H1 (cell line): ENCODE data around the gene MCM6. TPM values are rescaled to one million over a fixed set of nuclear protein-coding genes. Genes with fewer than 3 reads are reported as not detected.

Experiments
- polyA plus RNA-seq, 7 experiments: library from polyadenylated mRNA; depleted of rRNA in 3 of 7; stranded (reverse) in 5 of 7; unstranded in 2 of 7; fragments of >200 nt in 5 of 7; fragments of 200-250 nt in 2 of 7; gene quantifications; 1 replicate in 5 of 7; 2 replicates in 1 of 7; 4 replicates in 1 of 7; pipeline versions ENCODE4 v1.2.1 to v1.2.3, GENCODE V29; 2011 to 2013; ENCODE audit warnings: missing spikeins in 2 of 7, mixed read lengths in 2 of 7
- total RNA-seq: library from RNA; stranded (reverse); fragmentation: NEBNext Ultra II Directional; extraction: Animal tissue kit (Norgen Biotek cat#: 25700); gene quantifications from 2 replicates; pipeline ENCODE4 v1.2.1, GENCODE V29; 2021
- TF ChIP-seq, protein P1 (sequence below): fragments of 300-600 bp; sonication (generic); IDR thresholded peaks from 2 replicates; pipeline ENCODE4 v1.7.1; 2012; ENCODE audit warnings: low read length, moderate library complexity, mild to moderate bottlenecking, inconsistent platforms; ENCODE audit not compliant: insufficient replicate concordance

MCM6 gene
- total and polyA plus RNA-seq, 2 of the 8 experiments (the other 6 are each of a cell fraction or from before 2014, with no cell fraction given): 60.2 to 134 TPM

DNA sequence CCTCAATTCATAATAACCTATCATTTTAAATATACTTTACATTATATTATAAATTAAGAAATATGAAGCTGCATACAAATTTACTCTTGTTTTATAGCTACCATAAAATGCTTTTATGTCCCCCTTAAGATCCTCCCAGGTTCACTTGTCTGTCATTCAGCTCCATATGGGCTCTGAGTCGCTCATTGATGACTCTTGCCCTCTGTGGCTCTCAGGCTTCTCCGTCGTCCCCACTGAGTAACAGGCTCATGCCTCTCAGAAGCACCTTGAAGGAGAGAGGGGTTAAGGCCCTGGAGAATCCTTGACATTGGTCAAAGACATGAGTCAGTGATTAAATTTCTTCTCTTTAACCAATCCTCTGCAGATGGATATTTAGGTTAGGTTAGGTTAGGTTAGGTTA, 6.2 kb upstream of the MCM6 start (continued):
- TF ChIP-seq, protein P1, sequence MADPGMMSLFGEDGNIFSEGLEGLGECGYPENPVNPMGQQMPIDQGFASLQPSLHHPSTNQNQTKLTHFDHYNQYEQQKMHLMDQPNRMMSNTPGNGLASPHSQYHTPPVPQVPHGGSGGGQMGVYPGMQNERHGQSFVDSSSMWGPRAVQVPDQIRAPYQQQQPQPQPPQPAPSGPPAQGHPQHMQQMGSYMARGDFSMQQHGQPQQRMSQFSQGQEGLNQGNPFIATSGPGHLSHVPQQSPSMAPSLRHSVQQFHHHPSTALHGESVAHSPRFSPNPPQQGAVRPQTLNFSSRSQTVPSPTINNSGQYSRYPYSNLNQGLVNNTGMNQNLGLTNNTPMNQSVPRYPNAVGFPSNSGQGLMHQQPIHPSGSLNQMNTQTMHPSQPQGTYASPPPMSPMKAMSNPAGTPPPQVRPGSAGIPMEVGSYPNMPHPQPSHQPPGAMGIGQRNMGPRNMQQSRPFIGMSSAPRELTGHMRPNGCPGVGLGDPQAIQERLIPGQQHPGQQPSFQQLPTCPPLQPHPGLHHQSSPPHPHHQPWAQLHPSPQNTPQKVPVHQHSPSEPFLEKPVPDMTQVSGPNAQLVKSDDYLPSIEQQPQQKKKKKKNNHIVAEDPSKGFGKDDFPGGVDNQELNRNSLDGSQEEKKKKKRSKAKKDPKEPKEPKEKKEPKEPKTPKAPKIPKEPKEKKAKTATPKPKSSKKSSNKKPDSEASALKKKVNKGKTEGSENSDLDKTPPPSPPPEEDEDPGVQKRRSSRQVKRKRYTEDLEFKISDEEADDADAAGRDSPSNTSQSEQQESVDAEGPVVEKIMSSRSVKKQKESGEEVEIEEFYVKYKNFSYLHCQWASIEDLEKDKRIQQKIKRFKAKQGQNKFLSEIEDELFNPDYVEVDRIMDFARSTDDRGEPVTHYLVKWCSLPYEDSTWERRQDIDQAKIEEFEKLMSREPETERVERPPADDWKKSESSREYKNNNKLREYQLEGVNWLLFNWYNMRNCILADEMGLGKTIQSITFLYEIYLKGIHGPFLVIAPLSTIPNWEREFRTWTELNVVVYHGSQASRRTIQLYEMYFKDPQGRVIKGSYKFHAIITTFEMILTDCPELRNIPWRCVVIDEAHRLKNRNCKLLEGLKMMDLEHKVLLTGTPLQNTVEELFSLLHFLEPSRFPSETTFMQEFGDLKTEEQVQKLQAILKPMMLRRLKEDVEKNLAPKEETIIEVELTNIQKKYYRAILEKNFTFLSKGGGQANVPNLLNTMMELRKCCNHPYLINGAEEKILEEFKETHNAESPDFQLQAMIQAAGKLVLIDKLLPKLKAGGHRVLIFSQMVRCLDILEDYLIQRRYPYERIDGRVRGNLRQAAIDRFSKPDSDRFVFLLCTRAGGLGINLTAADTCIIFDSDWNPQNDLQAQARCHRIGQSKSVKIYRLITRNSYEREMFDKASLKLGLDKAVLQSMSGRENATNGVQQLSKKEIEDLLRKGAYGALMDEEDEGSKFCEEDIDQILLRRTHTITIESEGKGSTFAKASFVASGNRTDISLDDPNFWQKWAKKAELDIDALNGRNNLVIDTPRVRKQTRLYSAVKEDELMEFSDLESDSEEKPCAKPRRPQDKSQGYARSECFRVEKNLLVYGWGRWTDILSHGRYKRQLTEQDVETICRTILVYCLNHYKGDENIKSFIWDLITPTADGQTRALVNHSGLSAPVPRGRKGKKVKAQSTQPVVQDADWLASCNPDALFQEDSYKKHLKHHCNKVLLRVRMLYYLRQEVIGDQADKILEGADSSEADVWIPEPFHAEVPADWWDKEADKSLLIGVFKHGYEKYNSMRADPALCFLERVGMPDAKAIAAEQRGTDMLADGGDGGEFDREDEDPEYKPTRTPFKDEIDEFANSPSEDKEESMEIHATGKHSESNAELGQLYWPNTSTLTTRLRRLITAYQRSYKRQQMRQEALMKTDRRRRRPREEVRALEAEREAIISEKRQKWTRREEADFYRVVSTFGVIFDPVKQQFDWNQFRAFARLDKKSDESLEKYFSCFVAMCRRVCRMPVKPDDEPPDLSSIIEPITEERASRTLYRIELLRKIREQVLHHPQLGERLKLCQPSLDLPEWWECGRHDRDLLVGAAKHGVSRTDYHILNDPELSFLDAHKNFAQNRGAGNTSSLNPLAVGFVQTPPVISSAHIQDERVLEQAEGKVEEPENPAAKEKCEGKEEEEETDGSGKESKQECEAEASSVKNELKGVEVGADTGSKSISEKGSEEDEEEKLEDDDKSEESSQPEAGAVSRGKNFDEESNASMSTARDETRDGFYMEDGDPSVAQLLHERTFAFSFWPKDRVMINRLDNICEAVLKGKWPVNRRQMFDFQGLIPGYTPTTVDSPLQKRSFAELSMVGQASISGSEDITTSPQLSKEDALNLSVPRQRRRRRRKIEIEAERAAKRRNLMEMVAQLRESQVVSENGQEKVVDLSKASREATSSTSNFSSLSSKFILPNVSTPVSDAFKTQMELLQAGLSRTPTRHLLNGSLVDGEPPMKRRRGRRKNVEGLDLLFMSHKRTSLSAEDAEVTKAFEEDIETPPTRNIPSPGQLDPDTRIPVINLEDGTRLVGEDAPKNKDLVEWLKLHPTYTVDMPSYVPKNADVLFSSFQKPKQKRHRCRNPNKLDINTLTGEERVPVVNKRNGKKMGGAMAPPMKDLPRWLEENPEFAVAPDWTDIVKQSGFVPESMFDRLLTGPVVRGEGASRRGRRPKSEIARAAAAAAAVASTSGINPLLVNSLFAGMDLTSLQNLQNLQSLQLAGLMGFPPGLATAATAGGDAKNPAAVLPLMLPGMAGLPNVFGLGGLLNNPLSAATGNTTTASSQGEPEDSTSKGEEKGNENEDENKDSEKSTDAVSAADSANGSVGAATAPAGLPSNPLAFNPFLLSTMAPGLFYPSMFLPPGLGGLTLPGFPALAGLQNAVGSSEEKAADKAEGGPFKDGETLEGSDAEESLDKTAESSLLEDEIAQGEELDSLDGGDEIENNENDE: no peak
